ENCODE measurements around the gene DAAM2.

DNA sequence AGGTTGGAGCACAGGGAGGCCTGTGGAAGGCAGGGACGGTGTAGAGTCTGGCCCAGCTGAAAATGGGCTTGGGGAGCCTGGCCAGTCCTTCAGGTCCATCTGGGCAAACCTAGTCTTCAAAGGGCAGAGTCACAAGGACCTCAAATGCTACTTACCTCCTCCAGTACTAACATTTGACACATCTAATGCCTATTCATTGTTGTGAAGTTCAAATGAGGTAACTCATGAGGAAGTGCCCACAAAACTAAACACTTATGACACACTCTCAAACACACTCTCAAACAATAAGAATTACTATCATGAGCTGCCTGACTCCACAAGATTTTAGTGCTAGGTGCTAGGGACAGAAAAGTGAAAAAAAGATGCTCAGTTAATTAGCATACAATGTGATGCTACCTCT lies 27.1 kb downstream of the DAAM2 start:
- TF ChIP-seq POLR2AphosphoS5 (IDR thresholded peaks at IDR 0.05): no peak
- TF ChIP-seq, protein P1, sequence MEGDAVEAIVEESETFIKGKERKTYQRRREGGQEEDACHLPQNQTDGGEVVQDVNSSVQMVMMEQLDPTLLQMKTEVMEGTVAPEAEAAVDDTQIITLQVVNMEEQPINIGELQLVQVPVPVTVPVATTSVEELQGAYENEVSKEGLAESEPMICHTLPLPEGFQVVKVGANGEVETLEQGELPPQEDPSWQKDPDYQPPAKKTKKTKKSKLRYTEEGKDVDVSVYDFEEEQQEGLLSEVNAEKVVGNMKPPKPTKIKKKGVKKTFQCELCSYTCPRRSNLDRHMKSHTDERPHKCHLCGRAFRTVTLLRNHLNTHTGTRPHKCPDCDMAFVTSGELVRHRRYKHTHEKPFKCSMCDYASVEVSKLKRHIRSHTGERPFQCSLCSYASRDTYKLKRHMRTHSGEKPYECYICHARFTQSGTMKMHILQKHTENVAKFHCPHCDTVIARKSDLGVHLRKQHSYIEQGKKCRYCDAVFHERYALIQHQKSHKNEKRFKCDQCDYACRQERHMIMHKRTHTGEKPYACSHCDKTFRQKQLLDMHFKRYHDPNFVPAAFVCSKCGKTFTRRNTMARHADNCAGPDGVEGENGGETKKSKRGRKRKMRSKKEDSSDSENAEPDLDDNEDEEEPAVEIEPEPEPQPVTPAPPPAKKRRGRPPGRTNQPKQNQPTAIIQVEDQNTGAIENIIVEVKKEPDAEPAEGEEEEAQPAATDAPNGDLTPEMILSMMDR (IDR thresholded peaks at IDR 0.05): no peak
